IMR-90 (cell line): ENCODE measurements around the gene A3GALT2.

ENCODE experiments used
- BHLHE40 ChIP-seq: fragments of 150-350 bp; IDR thresholded peaks from 2 replicates; pipeline ENCODE4 v1.6.1; 2016; ENCODE audit warnings: mild to moderate bottlenecking, low read depth, low read length
- CEBPB ChIP-seq: IDR thresholded peaks from 2 replicates; pipeline ENCODE4 v1.6.1; 2012; ENCODE audit warnings: low read depth, low read length, improper control_type of control experiment
- ELK1 ChIP-seq: fragments of 150-350 bp; IDR thresholded peaks from 2 replicates; pipeline ENCODE4 v1.6.1; 2016; ENCODE audit warnings: low read depth, mild to moderate bottlenecking, low read length, moderate library complexity, borderline replicate concordance
- MXI1 ChIP-seq: IDR thresholded peaks from 2 replicates; pipeline ENCODE4 v1.6.1; 2012; ENCODE audit warnings: low read depth, mild to moderate bottlenecking, low read length, moderate library complexity, borderline replicate concordance
- POLR2A ChIP-seq: IDR thresholded peaks from 2 replicates; pipeline ENCODE4 v1.6.1; 2012; ENCODE audit warnings: mild to moderate bottlenecking, low read depth, low read length
- RAD21 ChIP-seq: IDR thresholded peaks from 2 replicates; pipeline ENCODE4 v1.6.1; 2012; ENCODE audit warnings: low read length, improper control_type of control experiment
- RCOR1 ChIP-seq: IDR thresholded peaks from 2 replicates; pipeline ENCODE4 v1.6.1; 2012; ENCODE audit warnings: mild to moderate bottlenecking, low read length, improper control_type of control experiment; ENCODE audit not compliant: insufficient replicate concordance
- RFX5 ChIP-seq: IDR thresholded peaks from 2 replicates; pipeline ENCODE4 v1.8.0; 2012; ENCODE audit warnings: low read depth, mild to moderate bottlenecking, low read length, moderate library complexity
- SMC3 ChIP-seq: fragments of 150-350 bp; IDR thresholded peaks from 2 replicates; pipeline ENCODE4 v1.6.1; 2016; ENCODE audit warnings: low read depth, mild to moderate bottlenecking, antibody characterized with exemption, low read length, moderate library complexity
- TF ChIP-seq, protein P1 (sequence below): conservative IDR thresholded peaks from 2 replicates; pipeline ENCODE4 v1.5.1; 2012; ENCODE audit warnings: mild to moderate bottlenecking, low read depth, low read length, improper control_type of control experiment
- TF ChIP-seq, protein P2 (sequence below): fragments of 150-350 bp; IDR thresholded peaks from 2 replicates; pipeline ENCODE4 v1.6.1; 2017; ENCODE audit warnings: mild to moderate bottlenecking, antibody characterized with exemption, low read length, low read depth

- TF ChIP-seq SMC3 (no peak), POLR2A (no peak), RAD21 (no peak), MXI1 (no peak), ELK1 (no peak), CEBPB (no peak), RFX5 (no peak), RCOR1 (no peak), BHLHE40 (no peak)
- TF ChIP-seq, protein P1, sequence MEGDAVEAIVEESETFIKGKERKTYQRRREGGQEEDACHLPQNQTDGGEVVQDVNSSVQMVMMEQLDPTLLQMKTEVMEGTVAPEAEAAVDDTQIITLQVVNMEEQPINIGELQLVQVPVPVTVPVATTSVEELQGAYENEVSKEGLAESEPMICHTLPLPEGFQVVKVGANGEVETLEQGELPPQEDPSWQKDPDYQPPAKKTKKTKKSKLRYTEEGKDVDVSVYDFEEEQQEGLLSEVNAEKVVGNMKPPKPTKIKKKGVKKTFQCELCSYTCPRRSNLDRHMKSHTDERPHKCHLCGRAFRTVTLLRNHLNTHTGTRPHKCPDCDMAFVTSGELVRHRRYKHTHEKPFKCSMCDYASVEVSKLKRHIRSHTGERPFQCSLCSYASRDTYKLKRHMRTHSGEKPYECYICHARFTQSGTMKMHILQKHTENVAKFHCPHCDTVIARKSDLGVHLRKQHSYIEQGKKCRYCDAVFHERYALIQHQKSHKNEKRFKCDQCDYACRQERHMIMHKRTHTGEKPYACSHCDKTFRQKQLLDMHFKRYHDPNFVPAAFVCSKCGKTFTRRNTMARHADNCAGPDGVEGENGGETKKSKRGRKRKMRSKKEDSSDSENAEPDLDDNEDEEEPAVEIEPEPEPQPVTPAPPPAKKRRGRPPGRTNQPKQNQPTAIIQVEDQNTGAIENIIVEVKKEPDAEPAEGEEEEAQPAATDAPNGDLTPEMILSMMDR: no peak
- TF ChIP-seq, protein P2, sequence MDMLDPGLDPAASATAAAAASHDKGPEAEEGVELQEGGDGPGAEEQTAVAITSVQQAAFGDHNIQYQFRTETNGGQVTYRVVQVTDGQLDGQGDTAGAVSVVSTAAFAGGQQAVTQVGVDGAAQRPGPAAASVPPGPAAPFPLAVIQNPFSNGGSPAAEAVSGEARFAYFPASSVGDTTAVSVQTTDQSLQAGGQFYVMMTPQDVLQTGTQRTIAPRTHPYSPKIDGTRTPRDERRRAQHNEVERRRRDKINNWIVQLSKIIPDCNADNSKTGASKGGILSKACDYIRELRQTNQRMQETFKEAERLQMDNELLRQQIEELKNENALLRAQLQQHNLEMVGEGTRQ: no peak
These were observed 59.6 kb downstream of the A3GALT2 start for GRCh38 chr1:33261344-33261743.
